K562 (cell line): Measurements from ENCODE around the gene RASGEF1C. TPM values are rescaled to one million over a fixed set of nuclear protein-coding genes. Genes with fewer than 3 reads are reported as not detected.

Source experiments
- ATAC-seq: fragments of 200-7000 bp; cut with Tn5 transposase; 3 replicates; pipeline ENCODE4 v1.9.1; 2020; ENCODE audit warnings: moderate library complexity
- BruUV-seq: library from RNA; stranded (reverse); fragments of 400-500 nt; replicated peaks from 2 replicates; lab custom pipeline; 2021; lab: Mats Ljungman, UMichigan
- CTCF ChIA-PET: fragments of 300-600 bp; formaldehyde crosslinking; extraction: SDS; loops from one replicate; lab custom pipeline; 2021; ENCODE audit warnings: low intra/inter-chr PET ratio; lab: Yijun Ruan, JAX
- POLR2A ChIA-PET: fragments of 300-600, 350-650 bp; sonication (Branson Sonifier 250); formaldehyde crosslinking; extraction: SDS; loops from one replicate; lab custom pipeline; 2021; ENCODE audit warnings: antibody characterized with exemption, inconsistent platforms; lab: Yijun Ruan, JAX
- DNase-seq, 4 experiments: peaks; one replicate each; pipeline versions ENCODE4 v3.0.0 to v3.0.0-alpha.2; 2011 to 2018; ENCODE audit warnings: low spot score in 3 of 4, mixed read lengths in 3 of 4; ENCODE audit errors: extremely low read depth in 1 of 4
- FAIRE-seq: peaks from 2 replicates; lab custom pipeline; 2011; peaks lifted over from hg19 to GRCh38; lab: Jason Lieb, UNC
- H2AFZ ChIP-seq: 2 replicates; pipeline ENCODE4 v1.6.0; 2011; ENCODE audit warnings: low read depth, low read length, control low read depth, inconsistent platforms
- H3K27ac ChIP-seq: fragments of 200-600 bp; 3 replicates; pipeline ENCODE4 v1.8.0; 2011; ENCODE audit warnings: low read depth, mild to moderate bottlenecking, control low read depth, inconsistent platforms, low read length, moderate library complexity, mixed read lengths; ENCODE audit errors: extremely low read depth
- H3K27me3 ChIP-seq, 2 experiments: fragments of 300-600 bp in 1 of 2; 2 replicates in 1 of 2; 3 replicates in 1 of 2; pipeline versions ENCODE4 v1.6.0 to v1.8.0; 2011; ENCODE audit warnings: inconsistent platforms in 2 of 2, low read length in 2 of 2, mild to moderate bottlenecking in 1 of 2, mixed read lengths in 1 of 2, moderate library complexity in 1 of 2; ENCODE audit not compliant: control insufficient read depth in 2 of 2, insufficient read depth in 2 of 2
- H3K36me3 ChIP-seq: fragments of 300-600 bp; 3 replicates; pipeline ENCODE4 v1.8.0; 2011; ENCODE audit warnings: mild to moderate bottlenecking, low read length, inconsistent platforms; ENCODE audit not compliant: control insufficient read depth, insufficient read depth
- H3K4me1 ChIP-seq, 2 experiments: fragments of 200-600 bp in 1 of 2; replicated peaks in 1 of 2; 2 replicates in 1 of 2; 3 replicates in 1 of 2; pipeline versions ENCODE4 v1.5.1 to v1.8.0; 2011; ENCODE audit warnings: inconsistent platforms in 2 of 2, low read length in 2 of 2, mild to moderate bottlenecking in 1 of 2, mixed read lengths in 1 of 2, moderate library complexity in 1 of 2; ENCODE audit not compliant: control insufficient read depth in 2 of 2, insufficient read depth in 2 of 2
- H3K4me2 ChIP-seq: 2 replicates; pipeline ENCODE4 v1.6.1; 2011; ENCODE audit warnings: low read length, control low read depth, inconsistent platforms, mixed read lengths; ENCODE audit not compliant: insufficient read depth
- H3K4me3 ChIP-seq: fragments of 200-600 bp; sonication (generic), shearing (Covaris generic); 2 replicates; pipeline ENCODE4 v1.5.1; 2016; ENCODE audit warnings: control low read depth, inconsistent platforms
- H3K79me2 ChIP-seq: fragments of 200-600 bp; 3 replicates; pipeline ENCODE4 v1.8.0; 2011; ENCODE audit warnings: low read length, inconsistent platforms; ENCODE audit not compliant: control insufficient read depth, insufficient read depth
- H3K9ac ChIP-seq, 2 experiments: 2 replicates each; pipeline versions ENCODE4 v1.6.0 to v1.6.1; 2011; ENCODE audit warnings: low read depth in 2 of 2, low read length in 2 of 2, control low read depth in 1 of 2, inconsistent platforms in 1 of 2, mild to moderate bottlenecking in 1 of 2, mixed read lengths in 1 of 2; ENCODE audit not compliant: insufficient read depth in 1 of 2
- H3K9me1 ChIP-seq: one replicate; pipeline ENCODE4 v1.6.0; 2011; ENCODE audit warnings: inconsistent platforms, mild to moderate bottlenecking, low read length, moderate library complexity; ENCODE audit not compliant: control insufficient read depth, insufficient read depth
- H3K9me3 ChIP-seq: replicated peaks from 2 replicates; pipeline ENCODE4 v1.5.1; 2011; ENCODE audit warnings: low read depth, low read length, inconsistent platforms; ENCODE audit not compliant: control insufficient read depth, insufficient read depth
- H4K20me1 ChIP-seq: replicated peaks from 2 replicates; pipeline ENCODE4 v1.6.1; 2011; ENCODE audit warnings: low read length, inconsistent platforms, mixed read lengths; ENCODE audit not compliant: control insufficient read depth, insufficient read depth
- HSF4 ChIP-seq: fragments of 250-450 bp; sonication (Bioruptor Pico); IDR thresholded peaks from 2 replicates; pipeline ENCODE4 v2.1.2; 2022; ENCODE audit warnings: mild to moderate bottlenecking, moderate library complexity, borderline replicate concordance
- PTRF ChIP-seq: fragments of 450-650 bp; IDR thresholded peaks from 2 replicates; pipeline ENCODE4 v1.6.1; 2016; ENCODE audit warnings: mild to moderate bottlenecking, missing genetic modification characterization, missing compliant biosample characterization
- WGBS: fragments of 100-300 bp; shearing (Covaris generic); methylation state at CpG from one replicate; pipeline ENCODE4 v1.1.6; 2016; ENCODE audit warnings: low coverage, mixed read lengths; ENCODE audit not compliant: insufficient coverage; ENCODE audit errors: missing lambda C conversion rate; 5-methylcytosine and 5-hydroxymethylcytosine counted together
- in situ Hi-C: fragments of 300-500 bp; cut with MboI; formaldehyde crosslinking; loops from 4 replicates; pipeline ENCODE4 v1.15.0; 2018; ENCODE audit warnings: inconsistent platforms, mixed read lengths
- intact Hi-C: fragments of 100-400 bp; cut with micrococcal nuclease; formaldehyde crosslinking; loops from 2 replicates; pipeline ENCODE4 v1.14.2; 2022
- polyA plus RNA-seq, 8 experiments: library from polyadenylated mRNA; depleted of rRNA in 4 of 8; stranded (reverse) in 5 of 8; unstranded in 3 of 8; fragments of >200 nt; fragmentation: Nextera tagmentation in 2 of 8; fragmentation: Illumina TruSeq in 1 of 8; extraction: Ambion mirVana in 2 of 8; extraction: Trizol in 1 of 8; gene quantifications; 2 replicates each; pipeline versions ENCODE4 v1.2.1 to v1.2.3, GENCODE V29; 2011 to 2014; ENCODE audit warnings: inconsistent platforms in 1 of 8, missing spikeins in 1 of 8
- total RNA-seq, 7 experiments: library from RNA; depleted of rRNA in 6 of 7; stranded (reverse); fragments of >200 nt in 6 of 7; fragmentation: Illumina TruSeq in 2 of 7; extraction: Trizol in 2 of 7; gene quantifications; 2 replicates each; pipeline versions ENCODE4 v1.2.1 to v1.2.3, GENCODE V29; 2011 to 2021; ENCODE audit warnings: low replicate concordance in 1 of 7
- TF ChIP-seq, protein P1 (sequence below): sonication (generic); formaldehyde crosslinking; IDR thresholded peaks from 2 replicates; pipeline ENCODE4 v1.8.0; 2022; ENCODE audit warnings: mild to moderate bottlenecking, missing genetic modification reagents
- TF ChIP-seq, protein P2 (sequence below): fragments of 250-450 bp; sonication (Bioruptor Pico); IDR thresholded peaks from 2 replicates; pipeline ENCODE4 v1.4.0; 2020; ENCODE audit warnings: mild to moderate bottlenecking
- TF ChIP-seq, protein P3 (sequence below), 2 experiments: fragments of 450-650 bp; formaldehyde crosslinking in 1 of 2; IDR thresholded peaks; 2 replicates each; pipeline versions ENCODE4 v1.4.0 to v1.6.1; 2014 to 2020; ENCODE audit warnings: mild to moderate bottlenecking in 2 of 2, borderline replicate concordance in 1 of 2, low read depth in 1 of 2

RASGEF1C gene
- total and polyA plus RNA-seq, 9 of the 15 experiments (the other 6 are each of a cell fraction or from before 2014, with no cell fraction given) = 0.04 to 1.1 (median 0.21) TPM; not detected in 4

DNA sequence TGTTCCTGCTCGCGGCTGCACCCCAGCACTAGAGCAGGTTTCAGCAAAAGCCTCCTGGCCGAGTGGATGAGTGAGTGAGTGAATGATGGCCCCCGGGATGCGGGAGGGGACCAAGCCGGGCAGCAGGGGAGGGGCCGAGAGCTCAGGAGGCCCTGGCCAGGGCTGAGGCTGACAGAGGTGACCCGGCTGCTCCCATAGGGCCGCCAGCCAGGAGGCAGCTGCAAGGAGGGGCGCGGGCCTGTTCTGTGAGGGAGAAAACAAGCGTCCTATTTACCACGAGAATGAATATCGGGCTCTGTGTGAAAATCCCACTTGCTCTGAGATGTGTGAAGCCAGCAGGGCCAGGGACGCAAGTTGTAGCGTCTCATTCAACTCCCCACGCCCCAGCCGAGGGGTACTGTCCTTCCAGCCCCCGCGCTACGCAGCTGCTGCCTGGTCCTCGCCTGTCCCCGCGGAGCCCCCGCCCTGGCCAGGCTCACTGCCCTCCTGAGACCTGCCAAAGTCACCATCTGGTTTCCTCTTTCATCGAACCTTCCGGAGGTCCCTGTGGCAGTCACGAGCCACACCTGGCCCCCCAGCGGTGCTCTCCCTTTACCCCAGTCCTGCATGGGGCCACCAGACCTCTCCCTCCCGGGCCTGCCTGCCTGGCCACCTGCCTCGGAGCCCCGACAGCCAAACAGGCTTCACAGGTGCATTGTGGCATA is 38.8 kb downstream of the RASGEF1C start:
- Histone ChIP-seq H3K9me3 (no peaks in the 10 kb centered on the region), H3K36me3 (no peaks in the 10 kb centered on the region), H4K20me1 (peaks cover 10% of the 10 kb centered on the region; the same call in 1 of the 2 replicates), H2AFZ (no peak overlapping the region), H3K27me3 (peaks cover 29 to 58% of the 10 kb centered on the region in 2 experiments), H3K4me3 (no peak overlapping the region), H3K9ac (peak overlapping the region in 1 of 2 experiments; percentile 64; a peak in 1 of 4 replicates), H3K9me1 (no peaks in the 10 kb centered on the region), H3K79me2 (no peaks in the 10 kb centered on the region), H3K4me2 (no peak overlapping the region), H3K4me1 (peaks cover 0 to 24% of the 10 kb centered on the region in 2 experiments; a peak in 2 of 5 replicates), H3K27ac (no peak overlapping the region)
- BruUV-seq = no TSS peak
- intact Hi-C loops (no loop called here), in situ Hi-C loops (no loop called here)
- WGBS = 11% methylated on average over 28 of the region's 32 CpGs
- ChIA-PET CTCF (no interaction called here), POLR2A (interaction anchor here (0.5 kb wide), 1 partner anchor 11 kb away, joined by 3 read pairs; no protein-coding TSS in a partner anchor)
- ATAC-seq = no peak; the same call in 2 of the 3 replicates
- DNase-seq = peak in 1 of 4 experiments; percentile 5
- FAIRE-seq = no peak
- no peak for TF ChIP-seq PTRF (tag)
- TF ChIP-seq, protein P1, sequence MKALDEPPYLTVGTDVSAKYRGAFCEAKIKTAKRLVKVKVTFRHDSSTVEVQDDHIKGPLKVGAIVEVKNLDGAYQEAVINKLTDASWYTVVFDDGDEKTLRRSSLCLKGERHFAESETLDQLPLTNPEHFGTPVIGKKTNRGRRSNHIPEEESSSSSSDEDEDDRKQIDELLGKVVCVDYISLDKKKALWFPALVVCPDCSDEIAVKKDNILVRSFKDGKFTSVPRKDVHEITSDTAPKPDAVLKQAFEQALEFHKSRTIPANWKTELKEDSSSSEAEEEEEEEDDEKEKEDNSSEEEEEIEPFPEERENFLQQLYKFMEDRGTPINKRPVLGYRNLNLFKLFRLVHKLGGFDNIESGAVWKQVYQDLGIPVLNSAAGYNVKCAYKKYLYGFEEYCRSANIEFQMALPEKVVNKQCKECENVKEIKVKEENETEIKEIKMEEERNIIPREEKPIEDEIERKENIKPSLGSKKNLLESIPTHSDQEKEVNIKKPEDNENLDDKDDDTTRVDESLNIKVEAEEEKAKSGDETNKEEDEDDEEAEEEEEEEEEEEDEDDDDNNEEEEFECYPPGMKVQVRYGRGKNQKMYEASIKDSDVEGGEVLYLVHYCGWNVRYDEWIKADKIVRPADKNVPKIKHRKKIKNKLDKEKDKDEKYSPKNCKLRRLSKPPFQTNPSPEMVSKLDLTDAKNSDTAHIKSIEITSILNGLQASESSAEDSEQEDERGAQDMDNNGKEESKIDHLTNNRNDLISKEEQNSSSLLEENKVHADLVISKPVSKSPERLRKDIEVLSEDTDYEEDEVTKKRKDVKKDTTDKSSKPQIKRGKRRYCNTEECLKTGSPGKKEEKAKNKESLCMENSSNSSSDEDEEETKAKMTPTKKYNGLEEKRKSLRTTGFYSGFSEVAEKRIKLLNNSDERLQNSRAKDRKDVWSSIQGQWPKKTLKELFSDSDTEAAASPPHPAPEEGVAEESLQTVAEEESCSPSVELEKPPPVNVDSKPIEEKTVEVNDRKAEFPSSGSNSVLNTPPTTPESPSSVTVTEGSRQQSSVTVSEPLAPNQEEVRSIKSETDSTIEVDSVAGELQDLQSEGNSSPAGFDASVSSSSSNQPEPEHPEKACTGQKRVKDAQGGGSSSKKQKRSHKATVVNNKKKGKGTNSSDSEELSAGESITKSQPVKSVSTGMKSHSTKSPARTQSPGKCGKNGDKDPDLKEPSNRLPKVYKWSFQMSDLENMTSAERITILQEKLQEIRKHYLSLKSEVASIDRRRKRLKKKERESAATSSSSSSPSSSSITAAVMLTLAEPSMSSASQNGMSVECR (CRISPR knock-in tag) = no peak
- TF ChIP-seq HSF4 (CRISPR knock-in tag) = no peak
- TF ChIP-seq, protein P2, sequence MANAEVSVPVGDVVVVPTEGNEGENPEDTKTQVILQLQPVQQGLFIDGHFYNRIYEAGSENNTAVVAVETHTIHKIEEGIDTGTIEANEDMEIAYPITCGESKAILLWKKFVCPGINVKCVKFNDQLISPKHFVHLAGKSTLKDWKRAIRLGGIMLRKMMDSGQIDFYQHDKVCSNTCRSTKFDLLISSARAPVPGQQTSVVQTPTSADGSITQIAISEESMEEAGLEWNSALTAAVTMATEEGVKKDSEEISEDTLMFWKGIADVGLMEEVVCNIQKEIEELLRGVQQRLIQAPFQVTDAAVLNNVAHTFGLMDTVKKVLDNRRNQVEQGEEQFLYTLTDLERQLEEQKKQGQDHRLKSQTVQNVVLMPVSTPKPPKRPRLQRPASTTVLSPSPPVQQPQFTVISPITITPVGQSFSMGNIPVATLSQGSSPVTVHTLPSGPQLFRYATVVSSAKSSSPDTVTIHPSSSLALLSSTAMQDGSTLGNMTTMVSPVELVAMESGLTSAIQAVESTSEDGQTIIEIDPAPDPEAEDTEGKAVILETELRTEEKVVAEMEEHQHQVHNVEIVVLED (CRISPR knock-in tag) = no peak
- TF ChIP-seq, protein P3, sequence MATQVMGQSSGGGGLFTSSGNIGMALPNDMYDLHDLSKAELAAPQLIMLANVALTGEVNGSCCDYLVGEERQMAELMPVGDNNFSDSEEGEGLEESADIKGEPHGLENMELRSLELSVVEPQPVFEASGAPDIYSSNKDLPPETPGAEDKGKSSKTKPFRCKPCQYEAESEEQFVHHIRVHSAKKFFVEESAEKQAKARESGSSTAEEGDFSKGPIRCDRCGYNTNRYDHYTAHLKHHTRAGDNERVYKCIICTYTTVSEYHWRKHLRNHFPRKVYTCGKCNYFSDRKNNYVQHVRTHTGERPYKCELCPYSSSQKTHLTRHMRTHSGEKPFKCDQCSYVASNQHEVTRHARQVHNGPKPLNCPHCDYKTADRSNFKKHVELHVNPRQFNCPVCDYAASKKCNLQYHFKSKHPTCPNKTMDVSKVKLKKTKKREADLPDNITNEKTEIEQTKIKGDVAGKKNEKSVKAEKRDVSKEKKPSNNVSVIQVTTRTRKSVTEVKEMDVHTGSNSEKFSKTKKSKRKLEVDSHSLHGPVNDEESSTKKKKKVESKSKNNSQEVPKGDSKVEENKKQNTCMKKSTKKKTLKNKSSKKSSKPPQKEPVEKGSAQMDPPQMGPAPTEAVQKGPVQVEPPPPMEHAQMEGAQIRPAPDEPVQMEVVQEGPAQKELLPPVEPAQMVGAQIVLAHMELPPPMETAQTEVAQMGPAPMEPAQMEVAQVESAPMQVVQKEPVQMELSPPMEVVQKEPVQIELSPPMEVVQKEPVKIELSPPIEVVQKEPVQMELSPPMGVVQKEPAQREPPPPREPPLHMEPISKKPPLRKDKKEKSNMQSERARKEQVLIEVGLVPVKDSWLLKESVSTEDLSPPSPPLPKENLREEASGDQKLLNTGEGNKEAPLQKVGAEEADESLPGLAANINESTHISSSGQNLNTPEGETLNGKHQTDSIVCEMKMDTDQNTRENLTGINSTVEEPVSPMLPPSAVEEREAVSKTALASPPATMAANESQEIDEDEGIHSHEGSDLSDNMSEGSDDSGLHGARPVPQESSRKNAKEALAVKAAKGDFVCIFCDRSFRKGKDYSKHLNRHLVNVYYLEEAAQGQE (IDR thresholded peaks at IDR 0.05; ENCODE audit: borderline replicate concordance) = no peak
- TF ChIP-seq, protein P3 (CRISPR knock-in tag; IDR thresholded peaks at IDR 0.05; ENCODE audit: low read depth) = no peak
